Sciatic nerve (tissue), 2 donors: ENCODE measurements around the gene ANKMY1. TPM values are rescaled to one million over a fixed set of nuclear protein-coding genes. Genes with fewer than 3 reads are reported as not detected.

Source experiments
- ATAC-seq: fragments of 200-7000 bp; cut with Tn5 transposase; one replicate; pipeline ENCODE4 v1.9.1; 2020; ENCODE audit warnings: mild to moderate bottlenecking, moderate library complexity
- DNase-seq: peaks from one replicate; pipeline ENCODE4 v3.0.0-alpha.2; 2020; ENCODE audit warnings: low spot score
- intact Hi-C: fragments of 100-400 bp; cut with DNase I; formaldehyde crosslinking; loops from one replicate; pipeline ENCODE4 v1.14.2; 2022
- total RNA-seq: library from RNA; stranded (reverse); fragmentation: NEBNext Ultra II Directional; extraction: Animal tissue kit (Norgen Biotek cat#: 25700); gene quantifications from one replicate; pipeline ENCODE4 v1.2.1, GENCODE V29; 2021
- donor health status: DM: no; HTN: no; CAD: no.
- donor health status: DM: no; HTN: no; CAD: no.

Gene ANKMY1
- total RNA-seq, 1 donor from 2014 or later: 30.7 TPM

GRCh38 chr2:240596491-240596931 is 38.7 kb upstream of the ANKMY1 start:
- peak; percentile 62 for DNase-seq
- intact Hi-C loops: no loop called here
- ATAC-seq: no peak

GRCh38 chr2:240596080-240596460 is 38.3 kb upstream of the ANKMY1 start:
- DNase-seq: peak; percentile 54
- ATAC-seq: no peak
- intact Hi-C loops: no loop called here

- DNase-seq (peak; percentile 55), ATAC-seq (peak; percentile 44)
- intact Hi-C loops: no loop called here
Measured at GRCh38 chr2:240595381-240596079, 37.7 kb upstream of the ANKMY1 start.

- DNase-seq: peak; percentile 57
- ATAC-seq: peak; percentile 7
- intact Hi-C loops: no loop called here
Measured at GRCh38 chr2:240594511-240595380, 37.0 kb upstream of the ANKMY1 start.

GRCh38 chr2:240593703-240594451 is 36.1 kb upstream of the ANKMY1 start:
- DNase-seq (peak; percentile 50), ATAC-seq (no peak)
- intact Hi-C loops: no loop called here

GRCh38 chr2:240593026-240593702 is 35.4 kb upstream of the ANKMY1 start:
- DNase-seq (peak; percentile 48), ATAC-seq (no peak)
- intact Hi-C loops: no loop called here

GRCh38 chr2:240591784-240592183 is 34.0 kb upstream of the ANKMY1 start:
- intact Hi-C loops: no loop called here
- ATAC-seq (no peak), DNase-seq (peak; percentile 38)

- ATAC-seq: no peak
- intact Hi-C loops: no loop called here
- peak; percentile 23 for DNase-seq
Measured at GRCh38 chr2:240591226-240591625, 33.4 kb upstream of the ANKMY1 start.

- peak; percentile 57 for DNase-seq
- no peak for ATAC-seq
- intact Hi-C loops: no loop called here
Measured at GRCh38 chr2:240590681-240591111, 32.9 kb upstream of the ANKMY1 start.

GRCh38 chr2:240589850-240590525 is 32.2 kb upstream of the ANKMY1 start:
- DNase-seq (peak; percentile 34), ATAC-seq (no peak)
- intact Hi-C loops: no loop called here

GRCh38 chr2:240589375-240589774 is 31.6 kb upstream of the ANKMY1 start:
- peak; percentile 33 for DNase-seq
- intact Hi-C loops: no loop called here
- no peak for ATAC-seq

GRCh38 chr2:240588669-240589068 is 30.9 kb upstream of the ANKMY1 start:
- DNase-seq (peak; percentile 47), ATAC-seq (no peak)
- intact Hi-C loops: no loop called here

- intact Hi-C loops: no loop called here
- DNase-seq: no peak
- ATAC-seq: no peak
Measured at GRCh38 chr2:240588006-240588655, 30.3 kb upstream of the ANKMY1 start.

GRCh38 chr2:240586919-240587800 is 29.4 kb upstream of the ANKMY1 start:
- DNase-seq (no peak), ATAC-seq (no peak)
- intact Hi-C loops: no loop called here

GRCh38 chr2:240586198-240586918 is 28.6 kb upstream of the ANKMY1 start, which contains the start of gene CAPN10:
Gene CAPN10, plus strand, starts transcription at chr2:240586734. Its CDS starts 178 bp downstream, at chr2:240586912.
- ATAC-seq (peak; percentile 98), DNase-seq (peak; percentile 99)
- intact Hi-C loops: no loop called here

- intact Hi-C loops: no loop called here
- no peak for ATAC-seq
- no peak for DNase-seq
Measured at GRCh38 chr2:240585681-240586197, 28.0 kb upstream of the ANKMY1 start.
